ENCODE data around the gene SLC26A1. TPM values are rescaled to one million over a fixed set of nuclear protein-coding genes. Genes with fewer than 3 reads are reported as not detected.

The SLC26A1 gene
- total and polyA plus RNA-seq, 2 donors (not counting 3 experiments of a cell fraction or from before 2014, with no cell fraction given): 0.10 TPM; not detected in 1

DNA sequence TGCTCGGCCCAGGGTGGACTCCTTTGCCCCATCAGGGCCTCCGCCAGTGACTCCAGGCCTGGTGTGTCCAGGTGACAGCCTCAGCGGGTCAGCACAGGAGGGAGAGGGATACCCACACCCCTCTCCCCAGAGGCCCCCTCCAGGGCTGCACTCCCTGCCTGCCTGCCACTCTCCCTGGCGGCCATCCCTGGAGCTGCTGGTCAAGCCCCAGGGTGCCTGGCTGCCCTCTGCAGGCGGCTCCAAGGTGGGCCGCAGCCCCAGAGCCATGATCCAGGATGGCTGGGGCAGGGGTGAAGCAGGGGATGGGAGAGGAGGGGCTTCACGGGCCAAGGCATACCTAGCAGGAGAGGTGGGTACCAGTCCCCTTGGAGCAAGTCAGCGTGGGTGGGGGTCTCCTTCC, 22.0 kb upstream of the SLC26A1 start:
- no peak for TF ChIP-seq JUN (IDR thresholded peaks at IDR 0.05; ENCODE audit: borderline replicate concordance, insufficient read depth, insufficient read length, low read depth)
- TF ChIP-seq POLR2AphosphoS5 (IDR thresholded peaks at IDR 0.05; ENCODE audit: insufficient read depth, low read depth, low read length): no peak
- TF ChIP-seq, protein P1, sequence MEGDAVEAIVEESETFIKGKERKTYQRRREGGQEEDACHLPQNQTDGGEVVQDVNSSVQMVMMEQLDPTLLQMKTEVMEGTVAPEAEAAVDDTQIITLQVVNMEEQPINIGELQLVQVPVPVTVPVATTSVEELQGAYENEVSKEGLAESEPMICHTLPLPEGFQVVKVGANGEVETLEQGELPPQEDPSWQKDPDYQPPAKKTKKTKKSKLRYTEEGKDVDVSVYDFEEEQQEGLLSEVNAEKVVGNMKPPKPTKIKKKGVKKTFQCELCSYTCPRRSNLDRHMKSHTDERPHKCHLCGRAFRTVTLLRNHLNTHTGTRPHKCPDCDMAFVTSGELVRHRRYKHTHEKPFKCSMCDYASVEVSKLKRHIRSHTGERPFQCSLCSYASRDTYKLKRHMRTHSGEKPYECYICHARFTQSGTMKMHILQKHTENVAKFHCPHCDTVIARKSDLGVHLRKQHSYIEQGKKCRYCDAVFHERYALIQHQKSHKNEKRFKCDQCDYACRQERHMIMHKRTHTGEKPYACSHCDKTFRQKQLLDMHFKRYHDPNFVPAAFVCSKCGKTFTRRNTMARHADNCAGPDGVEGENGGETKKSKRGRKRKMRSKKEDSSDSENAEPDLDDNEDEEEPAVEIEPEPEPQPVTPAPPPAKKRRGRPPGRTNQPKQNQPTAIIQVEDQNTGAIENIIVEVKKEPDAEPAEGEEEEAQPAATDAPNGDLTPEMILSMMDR (IDR thresholded peaks at IDR 0.05; ENCODE audit: extremely low read depth in 1 of 2, insufficient read depth in 1 of 2, low read depth in 1 of 2, low read length in 2 of 2): no peak
- no peak for TF ChIP-seq MYC (IDR thresholded peaks at IDR 0.05; ENCODE audit: low read depth, low read length)
- no peak for TF ChIP-seq EZH2 (IDR thresholded peaks at IDR 0.05; ENCODE audit: borderline replicate concordance, low read depth, low read length, severe bottlenecking)
- no peak for TF ChIP-seq FOS (IDR thresholded peaks at IDR 0.05; ENCODE audit: borderline replicate concordance, insufficient read depth, low read length)
- no peak for TF ChIP-seq POLR2A (IDR thresholded peaks at IDR 0.05; ENCODE audit: low read depth, low read length)
- TF ChIP-seq GATA2 (IDR thresholded peaks at IDR 0.05; ENCODE audit: insufficient read depth, insufficient read length, low read depth, low read length): no peak
- TF ChIP-seq, protein P2, sequence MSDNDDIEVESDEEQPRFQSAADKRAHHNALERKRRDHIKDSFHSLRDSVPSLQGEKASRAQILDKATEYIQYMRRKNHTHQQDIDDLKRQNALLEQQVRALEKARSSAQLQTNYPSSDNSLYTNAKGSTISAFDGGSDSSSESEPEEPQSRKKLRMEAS (IDR thresholded peaks at IDR 0.05; ENCODE audit: insufficient read depth, insufficient read length): no peak
- intact Hi-C loops (cut with micrococcal nuclease): no loop called here
- no TSS peak for BruUV-seq (replicated peaks)
- Histone ChIP-seq H3K9ac (replicated peaks; ENCODE audit: extremely low read depth, insufficient read depth, low read length) (no peak overlapping the region), H3K4me1 (ENCODE audit: control insufficient read depth, extremely low read depth, insufficient read depth, low read length) (peaks cover 1% of the 10 kb centered on the region), H3K9me1 (replicated peaks; ENCODE audit: control insufficient read depth, extremely low read depth, insufficient read depth, low read length) (no peaks in the 10 kb centered on the region), H3K36me3 (ENCODE audit: control insufficient read depth in 2 of 2, extremely low read depth in 1 of 2, insufficient read depth in 2 of 2, low read length in 2 of 2) (peaks cover 0 to 2% of the 10 kb centered on the region in 2 experiments), H3K4me2 (ENCODE audit: insufficient read depth, low read length) (no peak overlapping the region), H3K4me3 (replicated peaks in 1 of 3; ENCODE audit: insufficient read depth in 1 of 3, low read depth in 1 of 3, low read length in 3 of 3) (no peak overlapping the region), H2AFZ (ENCODE audit: low read depth, low read length) (no peak overlapping the region), H3K9me3 (replicated peaks; ENCODE audit: control insufficient read depth, insufficient read depth, low read length) (no peaks in the 10 kb centered on the region), H4K20me1 (replicated peaks; ENCODE audit: control insufficient read depth, extremely low read depth, insufficient read depth, low read length) (no peaks in the 10 kb centered on the region), H3K27ac (ENCODE audit: insufficient read depth, low read depth, low read length) (no peak overlapping the region), H3K27me3 (ENCODE audit: control insufficient read depth in 2 of 2, insufficient read depth in 2 of 2, low read length in 2 of 2) (no peaks in the 10 kb centered on the region), H3K79me2 (ENCODE audit: control insufficient read depth, insufficient read depth, low read length) (peaks cover 3% of the 10 kb centered on the region)
- dilution Hi-C loops (cut with MboI; ENCODE audit: extremely low pct_ligation_motif_present, low sequenced_read_pairs): no loop called here
- DNase-seq (ENCODE audit: low read depth, low spot score): no peak
- CTCF ChIA-PET: no interaction called here
- POLR2A ChIA-PET: no interaction called here
- no peak for FAIRE-seq

Measured in endothelial cell of umbilical vein (primary cell).